Pancreas (tissue), 10 donors: ENCODE measurements around the gene MAP4K1. TPM values are rescaled to one million over a fixed set of nuclear protein-coding genes. Genes with fewer than 3 reads are reported as not detected.
"Not testable (repeated sequence)": the region's sequence is repeated elsewhere in the genome, so short reads cannot be mapped to it uniquely, and the experiment has no call there.

ENCODE experiments used
- ATAC-seq, 4 donors: fragments of 200-7000 bp; cut with Tn5 transposase; one replicate each; pipeline versions ENCODE4 v1.8.0 to v1.9.1; 2020; ENCODE audit warnings: mild to moderate bottlenecking in 4 of 4, moderate library complexity in 4 of 4
- DNase-seq, 6 donors: peaks; one replicate each; pipeline ENCODE4 v3.0.0-alpha.2; 2020
- FAIRE-seq: peaks from 2 replicates; lab custom pipeline; 2012; peaks lifted over from hg19 to GRCh38; lab: Jason Lieb, UNC
- H3K27ac ChIP-seq, 4 donors: fragments of 200-600 bp; sonication (generic); 1 replicate in 3 of 4; 2 replicates in 1 of 4; pipeline versions ENCODE4 v1.5.0 to v1.8.0; 2020
- H3K27me3 ChIP-seq, 4 donors: fragments of 200-600 bp; one replicate each; pipeline ENCODE4 v1.8.0; 2021
- H3K36me3 ChIP-seq, 3 donors: fragments of 200-600 bp; sonication (generic) in 1 of 3; one replicate each; pipeline versions ENCODE4 v1.5.0 to v1.8.0; 2020 to 2021
- H3K4me1 ChIP-seq, 3 donors: fragments of 200-600 bp; one replicate each; pipeline ENCODE4 v1.8.0; 2021
- H3K4me3 ChIP-seq, 4 donors: fragments of 200-600 bp; sonication (generic) in 2 of 4; one replicate each; pipeline versions ENCODE4 v1.5.0 to v1.8.0; 2020 to 2021
- H3K9me3 ChIP-seq, 4 donors: fragments of 200-600 bp; one replicate each; pipeline ENCODE4 v1.8.0; 2021
- WGBS, 2 donors: extraction: QIAGEN DNeasy Blood & Tissue Kit; methylation state at CpG; one replicate each; pipeline ENCODE4 v1.1.7; 2013; 5-methylcytosine and 5-hydroxymethylcytosine counted together
- intact Hi-C, 3 donors: fragments of 100-400 bp; cut with DNase I; formaldehyde crosslinking; loops; one replicate each; pipeline versions ENCODE4 v1.11.1 to v1.14.2; 2022
- polyA plus RNA-seq, 2 donors: library from polyadenylated mRNA; stranded (reverse); fragments of 200-250 nt; gene quantifications; one replicate each; pipeline ENCODE4 v1.2.3, GENCODE V29; 2013
- total RNA-seq, 6 donors: library from RNA; stranded (reverse); fragmentation: NEBNext Ultra II Directional in 4 of 6; extraction: Animal tissue kit (Norgen Biotek cat#: 25700) in 4 of 6; gene quantifications; one replicate each; pipeline versions ENCODE4 v1.2.1 to v1.2.4, GENCODE V29; 2021 to 2023
- TF ChIP-seq, protein P1 (sequence below), 4 donors: fragments of 200-600 bp; sonication (generic) in 3 of 4; IDR thresholded peaks; one replicate each; pipeline versions ENCODE4 v1.5.0 to v1.8.0; 2021; ENCODE audit warnings: antibody characterized with exemption in 4 of 4
- donor health status: healthy with polysubstance abuse.
- donor health status: DM: no; HTN: no; CAD: no; lungs with moderate emphysema.
- donor health status: DM: no; HTN: no; CAD: no.
- donor health status: control.
- donor health status: control.
- donor health status: Bipolar disorder and iron deficiency.
- donor health status: DM: yes; HTN: yes; CAD: no.
- donor health status: DM: no; HTN: no; CAD: no.
- donor health status: DM: no; HTN: no; CAD: no.
- donor health status: DM: yes; HTN: yes; CAD: no.

The MAP4K1 gene
- total and polyA plus RNA-seq, 8 donors: 0.79 to 43.4 (median 2.7) TPM

DNA sequence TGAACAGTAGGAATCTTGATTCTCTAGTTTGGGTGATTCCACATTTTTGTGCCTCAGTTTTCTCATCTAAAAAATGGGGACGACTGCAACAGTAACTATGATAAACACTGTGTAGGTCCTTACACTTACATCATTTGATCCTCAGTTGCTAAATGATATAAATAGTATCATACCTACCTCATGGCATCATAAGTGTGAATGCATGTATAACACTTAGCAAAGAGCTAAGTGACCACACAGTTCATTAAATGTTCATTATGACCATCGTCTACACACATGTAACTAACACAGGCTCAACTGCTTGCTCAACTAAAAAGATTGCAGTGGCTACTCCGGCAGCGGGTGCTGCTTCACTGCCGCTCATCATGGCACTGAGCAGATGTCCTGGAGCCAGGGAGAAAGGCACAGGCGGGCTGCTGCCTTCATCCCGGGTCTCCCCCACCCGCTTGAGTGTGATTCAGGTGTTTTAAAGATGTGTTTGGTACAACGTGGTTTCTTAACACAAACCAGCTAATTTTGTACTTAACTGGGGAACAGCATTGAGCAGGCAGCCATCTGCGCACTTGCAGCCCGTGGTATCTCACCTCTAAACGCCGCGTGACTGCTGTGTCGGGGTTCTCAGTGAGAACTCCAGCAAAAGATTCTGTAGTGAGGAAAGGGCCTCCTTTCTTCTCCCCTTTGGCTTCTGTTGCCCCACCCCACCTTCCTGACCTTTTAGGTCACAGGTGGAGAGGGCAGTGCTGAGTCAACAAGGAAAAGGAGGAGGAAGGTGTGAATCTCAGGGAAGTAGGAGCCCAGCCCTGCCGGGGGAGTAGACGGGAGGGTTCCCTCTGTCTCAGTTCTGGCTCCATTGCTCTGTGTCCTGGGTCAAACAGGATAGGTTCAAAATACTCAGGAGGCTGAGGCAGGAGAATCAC is 18.0 kb upstream of the MAP4K1 start:
- Histone ChIP-seq H3K36me3 (peaks cover 0 to 5% (median 0%) of the 10 kb centered on the region in 3 donors), H3K9me3 (no peaks in the 10 kb centered on the region), H3K4me1 (no peaks in the 10 kb centered on the region), H3K27me3 (no peaks in the 10 kb centered on the region), H3K27ac (no peak overlapping the region), H3K4me3 (no peak overlapping the region)
- intact Hi-C loops: loop anchor here in 1 of 3 donors (10.0 kb wide), 1 partner anchor 111 kb away; no protein-coding TSS in a partner anchor
- FAIRE-seq (no peak), DNase-seq (peak in 1 of 6 donors; percentile 35), ATAC-seq (no peak)
- TF ChIP-seq, protein P1, sequence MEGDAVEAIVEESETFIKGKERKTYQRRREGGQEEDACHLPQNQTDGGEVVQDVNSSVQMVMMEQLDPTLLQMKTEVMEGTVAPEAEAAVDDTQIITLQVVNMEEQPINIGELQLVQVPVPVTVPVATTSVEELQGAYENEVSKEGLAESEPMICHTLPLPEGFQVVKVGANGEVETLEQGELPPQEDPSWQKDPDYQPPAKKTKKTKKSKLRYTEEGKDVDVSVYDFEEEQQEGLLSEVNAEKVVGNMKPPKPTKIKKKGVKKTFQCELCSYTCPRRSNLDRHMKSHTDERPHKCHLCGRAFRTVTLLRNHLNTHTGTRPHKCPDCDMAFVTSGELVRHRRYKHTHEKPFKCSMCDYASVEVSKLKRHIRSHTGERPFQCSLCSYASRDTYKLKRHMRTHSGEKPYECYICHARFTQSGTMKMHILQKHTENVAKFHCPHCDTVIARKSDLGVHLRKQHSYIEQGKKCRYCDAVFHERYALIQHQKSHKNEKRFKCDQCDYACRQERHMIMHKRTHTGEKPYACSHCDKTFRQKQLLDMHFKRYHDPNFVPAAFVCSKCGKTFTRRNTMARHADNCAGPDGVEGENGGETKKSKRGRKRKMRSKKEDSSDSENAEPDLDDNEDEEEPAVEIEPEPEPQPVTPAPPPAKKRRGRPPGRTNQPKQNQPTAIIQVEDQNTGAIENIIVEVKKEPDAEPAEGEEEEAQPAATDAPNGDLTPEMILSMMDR (IDR thresholded peaks at IDR 0.05): no peak
- WGBS, 2 donors: 82 to 85% methylated on average over 17 of the region's 17 CpGs

DNA sequence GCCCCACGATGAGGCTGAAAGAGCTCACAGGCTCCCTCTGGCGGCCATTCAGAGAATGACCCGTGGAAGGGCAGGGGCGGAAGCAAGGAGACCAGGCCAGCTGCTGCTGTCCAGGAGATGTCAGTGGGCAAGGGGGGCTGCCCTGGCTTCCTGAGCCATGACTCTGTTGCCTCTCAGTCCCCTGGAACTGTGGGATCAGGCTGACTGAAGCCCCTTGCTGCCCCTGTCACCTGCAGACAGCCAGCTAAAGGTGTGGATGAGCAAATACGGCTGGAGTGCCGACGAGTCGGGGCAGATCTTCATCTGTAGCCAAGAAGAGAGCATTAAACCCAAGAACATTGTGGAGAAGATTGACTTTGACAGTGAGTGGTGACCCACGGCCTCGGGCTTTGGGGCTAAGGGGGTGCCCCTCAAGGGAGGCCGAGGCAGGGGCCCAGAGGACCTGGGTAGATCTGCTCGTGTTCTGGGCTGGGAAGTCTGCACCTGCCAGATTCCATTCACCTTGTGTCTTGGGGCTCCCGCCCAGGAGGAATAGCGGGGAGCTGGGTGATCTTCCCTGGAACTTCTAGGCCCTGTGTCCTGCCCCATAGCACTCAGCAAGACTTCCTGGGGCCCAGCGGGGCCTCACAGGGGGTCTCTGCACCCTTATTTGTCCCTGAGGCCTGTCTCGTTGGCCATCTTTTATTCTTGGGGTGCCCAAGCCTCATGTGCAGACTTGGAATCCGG is 17.2 kb upstream of the MAP4K1 start:
- ATAC-seq: peak; percentile 72 to 89 (median 80)
- Histone ChIP-seq H3K4me1 (no peaks in the 10 kb centered on the region), H3K27me3 (no peaks in the 10 kb centered on the region), H3K9me3 (no peaks in the 10 kb centered on the region), H3K27ac (no peak overlapping the region), H3K36me3 (peaks cover 0 to 5% (median 0%) of the 10 kb centered on the region in 3 donors), H3K4me3 (no peak overlapping the region)
- no peak for FAIRE-seq
- DNase-seq: peak in 5 of 6 donors; percentile 56 to 92 (median 82)
- TF ChIP-seq, protein P1 (IDR thresholded peaks at IDR 0.05): peak; percentile 92 to 95 (median 95)
- intact Hi-C loops: loop anchor here in 1 of 3 donors (10.0 kb wide), 1 partner anchor 110 kb away; no protein-coding TSS in a partner anchor
- WGBS, 2 donors: 62 to 66% methylated on average over 17 of the region's 17 CpGs

DNA sequence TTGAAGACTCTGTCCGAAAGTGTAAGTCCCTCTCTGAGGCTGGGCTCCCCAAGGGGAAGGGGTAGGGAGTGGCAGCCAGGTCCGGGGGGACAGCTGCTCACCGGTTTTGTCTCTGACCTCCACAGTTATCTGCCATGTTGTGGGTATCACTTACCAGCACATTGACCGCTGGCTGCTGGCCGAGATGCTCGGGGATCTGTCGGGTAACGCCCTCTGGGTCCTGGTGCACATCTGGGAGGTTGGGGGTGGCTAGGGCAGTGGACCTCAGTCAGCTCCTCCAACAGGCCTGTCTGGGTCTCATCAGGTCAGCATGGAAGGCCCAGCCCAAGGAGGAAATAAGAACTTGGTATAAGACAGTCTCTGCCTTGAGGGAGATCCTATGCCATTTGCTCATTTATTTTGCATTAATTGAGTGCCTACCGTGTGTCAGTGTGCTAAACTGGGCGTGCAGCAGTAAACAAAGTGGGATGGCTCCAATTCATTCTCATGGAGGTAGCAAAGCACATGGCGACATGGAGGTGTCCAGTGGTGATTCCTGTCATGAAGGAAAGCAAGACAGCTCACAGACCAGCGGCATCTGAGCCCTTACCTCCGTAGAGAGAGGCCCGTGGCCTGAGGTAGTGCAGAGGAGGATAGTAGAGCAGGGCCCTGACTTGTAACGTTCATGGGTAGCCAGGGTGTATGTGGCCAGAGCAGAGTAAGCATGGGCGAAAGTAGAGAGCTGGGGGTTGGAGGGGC is 14.9 kb upstream of the MAP4K1 start:
- no peak for DNase-seq
- Histone ChIP-seq H3K36me3 (peaks cover 0 to 14% (median 3%) of the 10 kb centered on the region in 3 donors), H3K4me3 (no peak overlapping the region), H3K27me3 (no peaks in the 10 kb centered on the region), H3K9me3 (no peaks in the 10 kb centered on the region), H3K27ac (no peak overlapping the region), H3K4me1 (no peaks in the 10 kb centered on the region)
- WGBS, 2 donors: 91 to 95% methylated on average over 16 of the region's 16 CpGs
- intact Hi-C loops: loop anchor here in 1 of 3 donors (10.0 kb wide), 1 partner anchor 108 kb away; no protein-coding TSS in a partner anchor
- TF ChIP-seq, protein P1 (IDR thresholded peaks at IDR 0.05): no peak
- ATAC-seq: no peak
- no peak for FAIRE-seq

DNA sequence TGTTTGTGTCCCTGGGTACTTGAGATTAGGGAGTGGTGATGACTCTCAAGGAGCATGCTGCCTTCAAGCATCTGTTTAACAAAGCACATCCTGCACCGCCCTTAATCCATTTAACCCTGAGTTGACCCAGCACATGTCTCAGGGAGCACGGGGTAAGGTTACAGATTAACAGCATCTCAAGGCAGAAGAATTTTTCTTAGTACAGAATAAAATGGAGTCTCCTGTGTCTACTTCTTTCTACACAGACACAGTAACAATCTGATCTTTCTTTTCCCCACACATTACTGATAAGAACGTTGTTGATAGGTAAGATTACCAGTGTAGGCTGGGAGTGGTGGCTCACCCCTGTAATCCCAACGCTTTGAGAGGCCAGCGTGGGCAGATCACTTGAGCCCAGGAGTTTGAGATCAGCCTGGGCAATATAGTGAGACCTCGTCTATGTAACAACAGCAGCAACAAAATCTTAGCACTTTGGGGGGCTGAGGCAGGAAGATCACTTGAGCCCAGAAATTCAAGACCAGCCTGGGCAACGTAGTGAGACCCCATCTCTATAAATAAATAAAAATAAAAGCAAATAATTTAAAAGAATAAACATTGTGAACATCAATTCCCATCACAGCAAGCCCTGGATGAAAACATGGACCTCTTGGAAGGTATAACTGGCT is 14.2 kb upstream of the MAP4K1 start:
- not testable (repeated sequence) for ATAC-seq, DNase-seq, FAIRE-seq, H3K4me1 ChIP-seq, H3K4me3 ChIP-seq, H3K27ac ChIP-seq, H3K27me3 ChIP-seq, H3K9me3 ChIP-seq
- intact Hi-C loops: loop anchor here in 1 of 3 donors (10.0 kb wide), 1 partner anchor 107 kb away; no protein-coding TSS in a partner anchor
- WGBS, 2 donors: 72 to 73% methylated on average over 7 of the region's 7 CpGs
- H3K36me3 ChIP-seq: peaks cover 0 to 18% (median 10%) of the 10 kb centered on the region in 3 donors

DNA sequence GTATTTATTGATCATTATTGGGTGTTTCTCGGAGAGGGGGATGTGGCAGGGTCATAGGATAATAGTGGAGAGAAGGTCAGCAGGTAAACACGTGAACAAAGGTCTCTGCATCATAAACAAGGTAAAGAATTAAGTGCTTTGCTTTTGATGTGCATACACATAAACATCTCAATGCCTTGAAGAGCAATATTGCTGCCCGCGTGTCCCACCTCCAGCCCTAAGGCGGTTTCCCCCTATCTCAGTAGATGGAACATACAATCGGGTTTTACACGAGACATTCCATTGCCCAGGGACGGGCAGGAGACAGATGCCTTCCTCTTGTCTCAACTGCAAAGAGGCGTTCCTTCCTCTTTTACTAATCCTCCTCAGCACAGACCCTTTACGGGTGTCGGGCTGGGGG is 13.5 kb upstream of the MAP4K1 start:
- H3K4me1 ChIP-seq, FAIRE-seq, H3K27me3 ChIP-seq, H3K9me3 ChIP-seq, H3K27ac ChIP-seq, ATAC-seq, H3K4me3 ChIP-seq, DNase-seq: not testable (repeated sequence)
- peaks cover 0 to 25% (median 13%) of the 10 kb centered on the region in 3 donors for H3K36me3 ChIP-seq
- intact Hi-C loops: loop anchor here in 1 of 3 donors (10.0 kb wide), 1 partner anchor 106 kb away; no protein-coding TSS in a partner anchor
- WGBS, 2 donors: 79 to 81% methylated on average over 10 to 11 of the region's 11 CpGs
